Kidney epithelial cell (primary cell): Measurements from ENCODE around the gene ATP2A2. TPM values are rescaled to one million over a fixed set of nuclear protein-coding genes. Genes with fewer than 3 reads are reported as not detected.

Experiments used
- DNase-seq: peaks from one replicate; pipeline ENCODE4 v3.0.0-alpha.2; 2010; ENCODE audit warnings: low read depth
- H3K27me3 ChIP-seq: 2 replicates; pipeline ENCODE4 v1.6.0; 2011; ENCODE audit warnings: low read length; ENCODE audit not compliant: control insufficient read depth, insufficient read depth
- H3K36me3 ChIP-seq: 2 replicates; pipeline ENCODE4 v1.5.1; 2011; ENCODE audit warnings: low read length; ENCODE audit not compliant: control insufficient read depth, insufficient read depth
- H3K4me3 ChIP-seq: 2 replicates; pipeline ENCODE4 v1.5.1; 2011; ENCODE audit warnings: low read depth, mild to moderate bottlenecking, control low read depth, low read length
- CTCF ChIP-seq: IDR thresholded peaks from 2 replicates; pipeline ENCODE4 v1.5.1; 2011; ENCODE audit warnings: mild to moderate bottlenecking, moderate library complexity, low read length, control low read depth, inconsistent platforms; ENCODE audit not compliant: insufficient read depth, poor library complexity, severe bottlenecking
- total RNA-seq: library from RNA; depleted of rRNA; stranded (reverse); fragments of >200 nt; gene quantifications from 2 replicates; pipeline ENCODE4 v1.2.3, GENCODE V29; 2015

ATP2A2 gene
- total RNA-seq, 1 donor from 2014 or later = 128 TPM

- Histone ChIP-seq H3K36me3 (peaks cover 4% of the 10 kb centered on the region), H3K4me3 (no peak overlapping the region), H3K27me3 (no peaks in the 10 kb centered on the region)
- TF ChIP-seq CTCF = no peak
- no peak for DNase-seq
Observed at GRCh38 chr12:110379197-110379596, 98.2 kb downstream of the ATP2A2 start.

- no peak for DNase-seq
- no peak overlapping the region for H3K4me3 ChIP-seq
- TF ChIP-seq CTCF = no peak
- H3K27me3 ChIP-seq = no peaks in the 10 kb centered on the region
- peaks cover 4% of the 10 kb centered on the region for H3K36me3 ChIP-seq
Observed at GRCh38 chr12:110379631-110380030, 98.6 kb downstream of the ATP2A2 start.

- Histone ChIP-seq H3K4me3 (no peak overlapping the region), H3K36me3 (peaks cover 1% of the 10 kb centered on the region), H3K27me3 (no peaks in the 10 kb centered on the region)
- DNase-seq = no peak
- TF ChIP-seq CTCF = no peak
Observed at GRCh38 chr12:110382683-110383082, 101.6 kb downstream of the ATP2A2 start.

Other genes starting within 250 kb of the ATP2A2 start
- 8.8 and 14.5 TPM in 2 replicates for gene C12orf76, start 232.7 kb upstream of the ATP2A2 start, total RNA-seq
- 6.9 and 7.1 TPM in 2 replicates for gene IFT81, start 156.9 kb upstream of the ATP2A2 start, total RNA-seq
- 49.0 and 51.3 TPM in 2 replicates for gene ANAPC7, start 122.5 kb downstream of the ATP2A2 start, total RNA-seq
- 796 and 823 TPM in 2 replicates for gene ARPC3, start 169.1 kb downstream of the ATP2A2 start, total RNA-seq
- 24.6 and 25.9 TPM in 2 replicates for gene GPN3, start 187.0 kb downstream of the ATP2A2 start, total RNA-seq
- gene FAM216A, start 187.6 kb downstream of the ATP2A2 start, total RNA-seq = 5.7 and 7.5 TPM in 2 replicates
- 75.4 and 93.7 TPM in 2 replicates for gene VPS29, start 220.9 kb downstream of the ATP2A2 start, total RNA-seq
- gene RAD9B, start 221.1 kb downstream of the ATP2A2 start, total RNA-seq = 0.88 and 1.2 TPM in 2 replicates